ENCODE measurements around the gene MPEG1.

Gene MPEG1, protein sequence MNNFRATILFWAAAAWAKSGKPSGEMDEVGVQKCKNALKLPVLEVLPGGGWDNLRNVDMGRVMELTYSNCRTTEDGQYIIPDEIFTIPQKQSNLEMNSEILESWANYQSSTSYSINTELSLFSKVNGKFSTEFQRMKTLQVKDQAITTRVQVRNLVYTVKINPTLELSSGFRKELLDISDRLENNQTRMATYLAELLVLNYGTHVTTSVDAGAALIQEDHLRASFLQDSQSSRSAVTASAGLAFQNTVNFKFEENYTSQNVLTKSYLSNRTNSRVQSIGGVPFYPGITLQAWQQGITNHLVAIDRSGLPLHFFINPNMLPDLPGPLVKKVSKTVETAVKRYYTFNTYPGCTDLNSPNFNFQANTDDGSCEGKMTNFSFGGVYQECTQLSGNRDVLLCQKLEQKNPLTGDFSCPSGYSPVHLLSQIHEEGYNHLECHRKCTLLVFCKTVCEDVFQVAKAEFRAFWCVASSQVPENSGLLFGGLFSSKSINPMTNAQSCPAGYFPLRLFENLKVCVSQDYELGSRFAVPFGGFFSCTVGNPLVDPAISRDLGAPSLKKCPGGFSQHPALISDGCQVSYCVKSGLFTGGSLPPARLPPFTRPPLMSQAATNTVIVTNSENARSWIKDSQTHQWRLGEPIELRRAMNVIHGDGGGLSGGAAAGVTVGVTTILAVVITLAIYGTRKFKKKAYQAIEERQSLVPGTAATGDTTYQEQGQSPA

DNA sequence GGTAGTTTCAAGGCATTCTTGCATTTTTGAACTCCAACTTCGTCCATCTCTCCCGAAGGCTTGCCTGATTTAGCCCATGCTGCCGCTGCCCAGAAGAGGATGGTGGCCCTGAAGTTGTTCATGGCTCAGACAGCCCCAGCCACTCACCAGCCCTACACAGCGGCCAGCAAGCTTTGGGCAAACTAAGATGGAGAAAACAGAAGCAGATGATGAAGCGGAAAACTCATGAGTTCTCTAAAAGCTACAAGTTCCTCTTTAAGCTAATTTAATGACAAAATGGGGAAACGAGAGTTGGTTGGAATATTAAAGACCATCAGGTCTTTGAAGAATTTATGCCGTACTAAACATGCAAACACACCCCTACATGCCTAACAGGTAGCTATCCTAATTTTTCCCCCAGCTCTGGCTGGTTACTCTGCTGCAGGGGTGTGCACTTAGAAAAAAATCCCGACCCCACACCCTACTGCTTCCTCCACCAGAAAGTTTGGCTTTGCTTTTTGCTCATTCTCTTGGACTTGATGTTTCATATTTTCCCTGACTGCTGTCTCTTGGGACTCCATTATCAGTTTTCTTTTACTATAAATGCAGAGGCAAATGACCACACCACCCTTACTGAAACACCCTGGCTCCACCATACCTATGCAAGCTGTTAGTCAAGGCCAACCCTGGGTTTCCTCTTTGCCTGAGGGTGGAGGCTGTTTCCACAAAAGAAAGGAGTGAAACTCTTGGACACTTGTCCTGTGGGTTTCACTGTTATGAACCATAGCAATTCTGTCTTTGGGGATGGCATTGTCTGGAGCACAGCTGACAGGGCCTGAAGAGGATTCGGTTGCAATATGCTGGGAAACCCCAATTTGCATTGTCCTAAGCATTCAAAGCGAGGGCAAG, at the start of gene MPEG1:
Gene MPEG1, minus strand, starts transcription at position 184 of the 888 bp plus-strand sequence. Its CDS starts 62 bp downstream, at position 122.
- no peak for DNase-seq

DNA sequence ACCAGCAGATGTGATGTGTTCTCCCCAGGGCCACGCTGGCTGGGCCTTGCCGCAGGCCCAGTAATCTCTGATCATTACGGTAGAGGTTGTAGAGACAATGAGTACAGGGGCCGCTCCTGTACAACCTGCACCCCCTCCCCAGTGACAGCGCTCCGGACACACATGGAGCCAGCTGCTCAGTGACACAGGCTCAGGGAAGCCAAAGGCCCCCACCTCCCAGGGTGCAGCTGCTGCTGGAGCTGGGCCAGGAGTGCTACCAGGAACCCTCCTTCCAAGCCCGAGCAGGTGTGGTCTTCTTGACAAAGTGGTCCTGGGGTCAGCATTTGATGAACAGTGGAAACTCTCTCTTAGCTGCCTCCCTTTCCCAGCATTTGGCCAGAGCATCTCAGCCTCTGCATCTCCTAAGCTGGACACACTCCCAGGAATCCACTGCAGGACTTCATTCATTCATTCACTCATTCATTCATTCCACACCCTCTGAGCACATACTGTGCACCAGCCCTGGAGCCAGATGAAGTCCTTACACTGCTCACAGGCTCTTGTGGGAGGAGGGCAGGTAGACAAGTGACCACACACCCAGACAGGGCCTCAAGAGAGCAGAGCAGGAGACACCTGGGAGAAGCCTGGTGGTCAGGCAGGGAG, 49.6 kb upstream of the MPEG1 start:
- no peak for DNase-seq

DNA sequence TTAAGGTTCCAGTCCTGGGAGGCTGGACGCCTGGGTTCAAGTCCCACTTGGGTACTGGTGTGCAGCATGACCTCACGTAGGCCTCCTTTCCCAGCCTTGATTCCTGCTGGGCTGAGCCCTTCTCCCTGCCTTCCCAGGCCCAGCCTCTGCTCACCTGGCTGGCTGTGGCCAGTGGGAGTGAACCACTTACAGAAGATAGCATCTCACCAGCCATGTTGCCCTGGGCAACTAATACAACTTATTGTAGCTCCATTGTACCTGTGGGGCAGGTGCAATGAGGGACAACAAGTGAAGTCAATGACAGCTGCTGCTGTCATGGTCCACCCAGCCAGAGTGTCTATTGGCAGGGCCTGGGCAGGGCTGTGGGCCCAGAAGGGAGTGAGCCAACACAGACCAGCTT, 48.4 kb upstream of the MPEG1 start:
- no peak for DNase-seq

DNA sequence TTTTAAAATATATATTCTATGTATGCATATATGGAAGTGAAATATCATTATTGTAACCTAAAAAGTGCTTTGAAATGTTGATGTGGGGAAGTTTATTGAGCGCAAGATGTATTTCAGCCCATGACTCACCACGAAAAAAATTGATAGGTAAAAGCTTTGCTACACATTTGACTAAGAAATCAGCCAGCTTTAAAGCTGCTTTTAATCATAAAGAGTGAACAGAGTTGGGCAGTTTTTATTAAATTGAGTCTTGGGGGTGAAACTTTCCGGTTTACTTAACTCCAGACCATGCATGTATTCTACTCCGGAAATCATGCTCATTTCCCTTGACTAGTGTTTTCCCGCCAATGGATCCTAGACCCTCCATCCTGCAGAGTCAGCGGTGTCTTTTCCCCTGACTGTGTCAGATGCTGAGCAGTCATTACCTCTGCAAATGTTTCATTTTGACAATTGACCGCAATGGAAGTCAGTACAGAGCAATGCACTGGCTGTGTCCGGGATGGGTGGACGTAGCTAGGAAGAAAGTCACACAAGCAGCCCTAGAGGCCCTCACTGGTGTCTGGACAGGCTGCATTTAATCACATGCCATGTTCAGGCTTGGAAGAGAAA, 47.2 kb upstream of the MPEG1 start:
- no peak for DNase-seq

DNA sequence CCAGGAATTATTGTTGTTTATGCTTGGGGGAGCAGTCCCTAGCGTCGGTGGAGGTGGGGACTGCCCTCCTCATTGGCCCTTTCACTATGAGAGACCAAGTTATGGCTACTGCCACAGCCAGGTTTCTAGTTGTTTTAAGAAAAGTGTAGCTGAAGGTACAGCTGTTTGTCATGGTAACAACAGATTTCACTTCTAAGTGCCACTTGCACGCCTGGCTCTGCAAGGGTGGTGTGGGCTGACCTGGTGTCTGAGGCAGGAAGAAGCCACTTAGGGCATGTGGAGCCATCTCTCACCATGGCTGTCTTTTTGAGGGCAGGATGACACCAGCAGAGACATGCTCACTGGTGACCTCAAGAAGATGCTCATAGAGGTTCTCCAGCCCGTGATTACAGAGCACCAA, 46.3 kb upstream of the MPEG1 start:
- no peak for DNase-seq

DNA sequence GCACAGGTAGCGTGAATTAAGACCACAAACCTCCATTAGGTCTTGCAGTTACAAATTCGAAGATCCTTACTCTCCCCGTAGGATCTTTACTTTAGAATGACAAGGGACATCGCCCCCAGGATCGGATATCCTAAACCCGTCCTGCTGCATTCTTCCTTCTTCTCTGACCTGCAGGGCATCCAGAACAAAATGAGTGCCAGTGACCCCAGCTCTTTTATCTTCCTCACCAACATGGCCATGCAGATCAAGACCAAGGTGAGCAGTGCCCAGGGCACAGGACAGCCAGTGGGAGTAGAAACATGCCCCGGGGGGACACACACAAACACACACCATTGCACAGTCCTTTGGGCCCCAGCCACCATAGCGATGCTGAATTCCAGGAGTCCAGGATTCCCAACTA, 42.6 kb upstream of the MPEG1 start:
- no peak for DNase-seq

DNA sequence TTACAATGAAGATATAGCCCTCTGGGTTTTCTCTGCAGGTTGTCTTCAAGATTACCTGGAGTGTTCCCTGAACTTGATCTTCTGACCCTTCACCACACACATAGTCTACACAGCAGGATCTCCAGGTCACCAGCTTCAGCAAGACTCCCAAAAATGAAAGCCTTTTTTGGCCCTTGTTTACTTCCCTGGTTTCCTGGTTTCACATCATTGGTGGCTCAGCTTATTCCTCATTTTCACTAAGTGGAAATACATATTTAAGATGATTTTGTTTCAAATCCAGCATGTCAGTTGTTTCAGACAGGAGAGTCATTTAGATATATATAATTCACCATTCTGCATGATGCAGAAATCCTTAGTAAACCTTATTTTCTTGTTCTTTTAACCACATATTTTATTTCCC, 41.6 kb upstream of the MPEG1 start:
- DNase-seq = no peak

DNA sequence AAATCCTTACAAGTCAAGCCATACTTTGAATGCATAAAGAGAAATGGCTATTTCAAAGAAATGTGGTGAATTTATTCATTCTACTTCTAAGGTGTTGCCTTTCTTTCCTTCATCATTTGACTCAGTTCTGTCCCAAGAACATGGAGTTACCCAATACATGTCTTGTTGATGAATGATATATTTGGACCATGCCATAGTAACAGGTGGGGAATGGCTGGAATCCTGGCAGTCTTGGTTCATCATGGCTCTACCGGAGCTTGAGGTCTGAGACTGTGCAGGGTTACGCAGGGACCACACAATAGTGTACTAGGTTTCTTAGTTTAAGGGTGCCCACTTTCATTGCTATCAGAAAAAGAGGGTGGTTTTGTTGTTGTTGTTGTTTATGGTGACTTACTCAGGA, 40.3 kb upstream of the MPEG1 start:
- DNase-seq = no peak

DNA sequence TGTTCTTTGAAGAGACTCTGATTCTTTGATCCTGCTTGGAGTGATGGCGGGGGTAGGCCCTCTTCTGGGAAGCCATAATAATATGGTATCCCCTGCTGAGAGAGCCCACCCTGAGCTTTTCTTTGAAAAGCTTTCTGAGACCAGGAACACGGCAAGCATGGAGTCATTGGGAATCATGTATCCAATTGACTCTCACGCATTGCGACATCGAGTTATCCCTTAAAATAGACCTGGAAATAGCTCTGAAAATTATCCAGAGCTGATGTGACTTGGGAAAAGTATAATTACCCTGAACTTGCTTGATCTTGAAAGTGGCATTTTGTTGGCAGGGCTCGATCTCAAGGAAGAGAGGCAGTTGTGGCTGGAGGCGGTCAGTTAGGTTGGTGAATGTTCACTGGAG, 36.8 kb upstream of the MPEG1 start:
- DNase-seq = no peak

DNA sequence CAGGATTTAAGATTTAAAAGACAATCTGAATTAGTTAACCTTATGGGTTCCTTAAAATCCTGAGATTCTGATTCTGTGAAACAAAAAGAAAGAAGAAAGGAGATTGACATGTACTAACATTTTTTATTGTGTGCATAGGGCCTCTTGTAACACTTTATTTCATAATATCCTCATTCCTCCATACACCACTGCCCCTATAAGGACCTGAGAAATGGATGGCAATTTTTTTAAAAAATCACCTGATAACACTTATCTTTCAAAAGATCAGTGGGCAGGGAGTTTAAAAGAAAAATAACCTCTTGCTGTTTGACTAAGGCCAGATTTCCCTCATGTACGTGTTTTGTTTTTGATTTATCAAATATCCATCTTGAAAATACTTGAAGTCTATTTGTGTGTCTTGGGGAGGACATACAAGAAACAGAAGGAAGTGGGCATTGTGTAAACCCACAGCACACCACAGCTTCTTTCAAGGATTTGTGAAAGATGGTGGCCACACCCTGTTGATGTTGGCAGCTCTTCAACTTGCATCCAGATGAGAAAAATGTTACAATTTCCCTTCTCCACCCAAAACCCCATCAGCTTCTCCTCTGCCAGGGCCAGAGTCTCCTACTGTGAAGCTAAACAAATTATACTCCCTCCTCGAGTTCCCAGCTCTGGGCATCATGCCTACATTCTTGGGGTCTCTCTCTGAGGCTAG, 35.0 kb upstream of the MPEG1 start:
- no peak for DNase-seq

DNA sequence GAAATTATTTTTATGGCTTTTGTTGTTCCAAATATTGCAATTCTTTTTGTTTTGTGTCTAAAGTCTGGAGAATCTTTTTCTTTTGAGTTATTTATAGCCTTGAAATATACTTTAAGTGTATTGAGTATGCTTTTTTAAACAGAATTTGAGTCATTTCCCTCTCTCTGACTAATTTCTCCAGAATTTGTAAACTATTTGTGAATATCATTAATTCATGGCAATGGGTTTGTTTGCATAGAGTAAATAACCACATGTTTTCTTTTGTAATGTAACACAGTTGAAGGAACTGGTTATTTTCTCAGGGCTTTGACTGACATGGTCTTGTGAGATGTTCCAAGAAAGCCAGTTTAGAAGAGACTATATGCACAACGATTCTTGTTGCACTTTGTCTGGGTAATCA, 30.9 kb upstream of the MPEG1 start:
- no peak for DNase-seq

DNA sequence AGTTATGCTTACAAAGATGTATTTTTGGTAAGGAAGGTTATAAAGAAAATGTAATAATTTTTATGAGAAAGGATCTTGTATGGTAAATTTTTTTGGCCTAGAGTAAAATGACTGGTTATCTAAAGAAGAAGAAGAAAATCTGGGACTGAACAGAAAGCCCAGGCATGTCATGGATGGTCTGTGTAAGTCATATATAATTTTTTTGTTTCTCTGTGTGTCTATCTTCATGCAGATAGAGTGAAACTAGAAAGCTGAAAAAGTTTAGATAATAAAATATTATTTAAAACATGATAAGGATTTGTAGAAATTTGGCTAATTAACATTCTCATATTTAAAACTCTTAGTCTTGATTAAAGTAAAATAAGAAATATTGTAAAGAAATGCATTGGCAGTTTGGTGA, 27.6 kb upstream of the MPEG1 start:
- no peak for DNase-seq

DNA sequence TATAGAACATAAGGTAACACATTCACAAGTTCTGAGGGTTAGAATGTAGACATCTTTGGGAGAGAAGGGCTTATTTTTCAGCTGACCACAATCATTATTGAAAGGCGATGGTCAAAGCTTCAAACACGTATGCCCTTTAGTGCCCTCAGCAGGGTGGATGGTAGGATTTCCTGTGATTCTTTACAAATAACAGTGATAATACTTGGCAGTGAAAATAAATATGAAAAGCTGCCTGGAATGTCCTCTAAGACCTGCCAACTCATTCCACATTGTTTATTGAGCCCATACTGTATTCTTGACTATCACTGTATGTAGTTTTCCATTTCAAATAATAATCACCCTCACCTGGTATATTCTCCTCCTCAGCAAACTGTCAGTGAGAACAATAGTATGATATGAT, 13.7 kb upstream of the MPEG1 start:
- no peak for DNase-seq

DNA sequence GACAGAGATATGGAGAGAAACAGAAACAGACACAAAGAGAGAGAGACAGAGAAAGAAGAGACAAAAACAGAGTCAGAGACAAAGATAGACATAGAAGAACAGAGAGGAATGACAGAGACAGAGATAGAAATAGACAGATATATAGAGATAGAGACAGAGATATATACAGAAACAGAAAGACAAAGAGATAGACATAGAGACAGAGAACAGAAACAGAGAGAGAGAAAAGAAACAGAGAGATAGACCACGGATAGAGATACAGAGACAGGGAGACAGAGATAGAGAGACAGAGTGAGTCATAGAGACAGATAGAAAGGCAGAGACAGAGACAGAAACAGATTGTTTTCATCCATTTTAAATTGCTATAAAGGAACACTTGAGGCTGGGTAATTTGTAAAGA, 12.3 kb upstream of the MPEG1 start:
- DNase-seq = no peak

DNA sequence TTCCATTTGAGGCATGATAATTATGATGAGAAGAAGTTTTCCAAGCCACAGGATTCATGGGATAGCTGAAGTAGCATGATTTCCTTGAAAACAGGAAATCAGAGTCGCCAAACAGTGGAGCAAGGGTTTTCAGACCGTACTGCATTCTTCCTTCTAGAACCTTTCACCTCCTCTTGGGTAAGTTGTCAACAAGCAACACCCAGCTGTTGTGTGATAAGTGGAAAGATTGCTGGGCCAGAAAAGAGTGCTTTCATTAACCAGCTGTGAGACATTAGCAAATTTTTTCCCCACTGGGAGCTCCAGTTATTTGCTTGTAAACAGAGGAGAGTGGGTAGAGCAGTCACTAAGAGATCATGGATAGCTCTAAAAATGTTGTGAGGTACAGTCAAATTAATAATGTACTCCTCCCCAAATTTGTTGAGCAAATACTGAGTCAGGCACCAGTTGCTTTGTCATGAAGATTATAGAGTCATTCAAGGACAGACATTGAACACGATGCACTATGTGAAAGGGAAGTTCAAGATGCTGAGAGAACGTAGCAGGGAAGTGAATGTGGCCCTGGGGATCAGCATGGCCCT, 11.7 kb upstream of the MPEG1 start:
- no peak for DNase-seq

DNA sequence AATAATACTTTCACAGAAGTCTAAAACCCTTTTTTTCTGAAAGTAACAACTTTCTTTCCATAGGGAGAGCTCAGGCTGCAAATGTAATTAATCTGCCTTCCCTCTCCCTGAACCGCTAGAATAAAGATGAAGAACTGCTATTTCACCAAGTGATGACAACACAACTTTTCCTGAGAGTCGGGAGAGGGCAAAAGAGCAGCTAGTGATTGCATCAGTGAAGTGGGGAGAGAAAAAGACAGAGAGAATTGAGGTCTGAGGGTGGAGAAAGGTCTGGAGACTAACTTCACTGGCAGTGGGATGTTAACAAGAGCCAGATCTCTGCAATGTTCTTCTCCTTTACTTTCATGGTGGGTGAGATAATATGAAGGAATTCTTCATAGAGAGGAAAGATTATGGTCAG, 10.9 kb upstream of the MPEG1 start:
- DNase-seq = no peak

DNA sequence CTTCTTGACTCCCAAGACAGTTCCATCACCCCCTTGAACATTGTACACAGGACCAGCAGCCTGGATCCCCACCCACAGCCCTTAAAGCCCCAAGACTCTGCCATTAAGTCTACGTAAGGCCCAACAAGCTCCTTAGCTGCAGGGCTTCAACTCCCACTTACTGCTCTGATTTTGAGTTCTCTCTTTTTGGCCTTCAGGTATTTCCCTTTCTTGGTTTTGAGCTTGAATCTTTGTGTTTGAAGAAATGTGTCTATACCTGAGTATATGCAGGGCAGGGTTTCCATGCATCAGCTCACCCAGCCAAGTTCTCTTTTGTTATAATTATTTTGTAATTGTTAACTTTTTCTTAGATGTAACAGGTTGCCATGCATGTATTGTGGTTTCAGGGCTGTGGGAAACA, 10.4 kb upstream of the MPEG1 start:
- no peak for DNase-seq

DNA sequence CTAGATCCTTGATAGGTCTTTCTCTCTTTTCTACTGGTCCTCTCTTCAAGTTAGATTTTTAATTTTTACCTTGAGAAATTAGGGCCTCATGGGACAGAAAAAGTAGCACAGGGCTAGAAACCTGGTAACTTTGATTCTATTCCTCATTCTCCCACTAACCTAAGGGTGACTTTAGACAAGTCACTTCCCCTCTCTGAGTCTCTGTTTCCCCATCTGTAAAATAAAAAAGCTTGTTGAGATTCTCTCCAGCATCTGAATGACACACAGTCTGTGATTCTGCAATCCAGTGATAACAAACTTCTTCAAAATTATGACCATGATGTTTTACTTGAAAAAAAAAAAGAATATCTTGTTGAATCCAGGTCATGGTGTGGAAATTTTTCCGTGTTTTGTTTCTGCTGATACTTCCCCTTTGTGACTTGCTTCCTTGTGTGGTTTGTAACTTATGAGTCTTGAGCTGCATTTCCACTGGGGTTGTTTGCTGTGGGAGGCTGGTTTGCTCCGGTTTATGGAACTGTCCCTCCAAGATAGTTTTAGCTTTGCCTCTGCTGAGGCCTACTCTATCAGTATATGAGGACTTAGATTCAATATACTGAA, 9.8 kb upstream of the MPEG1 start:
- DNase-seq = no peak

DNA sequence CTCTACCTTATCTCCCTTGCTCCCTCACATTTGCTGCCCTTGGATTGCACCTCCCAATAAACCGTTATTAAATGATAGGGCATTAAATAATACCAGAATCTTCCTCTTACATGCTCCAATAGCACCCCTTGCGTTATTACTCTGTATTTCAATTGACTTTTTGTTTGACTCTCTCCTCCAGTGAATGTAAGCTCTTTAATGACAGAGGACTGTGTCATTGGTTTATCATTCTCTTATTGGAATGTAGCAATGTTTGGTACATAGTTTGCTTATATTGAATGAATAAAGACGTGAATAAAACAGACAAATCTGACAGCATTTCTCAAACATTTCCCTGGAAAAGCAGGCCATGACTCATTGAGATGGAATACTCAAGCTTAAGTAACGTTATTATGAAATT, 8.7 kb upstream of the MPEG1 start:
- no peak for DNase-seq

DNA sequence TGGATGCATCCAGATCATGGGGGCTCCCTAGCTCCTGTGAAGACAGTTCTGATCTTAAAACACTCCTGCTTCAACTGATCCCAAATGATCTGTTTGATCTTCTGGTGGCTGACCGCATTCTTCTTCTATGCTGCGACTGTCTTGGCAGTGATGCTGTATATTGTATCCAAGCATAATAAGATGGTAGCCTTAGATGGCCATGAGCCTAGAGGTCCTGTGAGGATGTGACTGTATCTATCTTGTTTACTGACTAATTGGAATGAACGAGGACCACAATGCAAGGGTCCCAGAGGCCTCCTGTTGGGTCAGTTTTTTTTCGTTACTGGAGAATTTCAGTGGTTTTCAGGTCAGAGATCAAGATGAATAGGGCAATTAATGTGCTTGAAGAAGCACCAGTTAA, 7.1 kb upstream of the MPEG1 start:
- no peak for DNase-seq

DNA sequence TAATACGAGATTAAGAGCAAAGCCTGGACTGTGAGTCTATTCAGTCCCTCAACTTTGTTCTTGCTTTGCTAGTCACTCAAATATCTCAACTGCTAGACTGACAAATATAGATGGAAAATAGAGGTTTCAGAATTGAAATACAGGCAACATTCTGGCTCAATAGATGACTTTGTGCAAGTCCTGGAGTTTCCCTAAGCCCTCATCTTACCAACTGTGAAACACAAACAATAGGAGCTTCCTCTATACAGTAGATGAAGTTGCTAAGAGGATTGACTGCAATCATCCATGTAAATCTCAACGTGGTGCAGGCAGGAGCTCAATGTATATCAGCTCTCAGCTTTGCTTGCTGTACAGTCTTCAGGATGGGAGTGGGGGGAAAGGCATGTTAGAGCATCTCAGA, 6.2 kb upstream of the MPEG1 start:
- DNase-seq = no peak

Data from RPMI8226 (cell line).